DMS53 treated with DMSO at 0.1 percent for 48 hours (cell line): ENCODE results near the gene HOXB2.
"Not testable (repeated sequence)": the region's sequence is repeated elsewhere in the genome, so short reads cannot be mapped to it uniquely, and the experiment has no call there.

Experiments used
- DNase-seq: peaks from one replicate; lab custom pipeline; 2025; ENCODE audit not compliant: unreplicated experiment; lab: John Stamatoyannopoulos, UW

Gene HOXB2

DNA sequence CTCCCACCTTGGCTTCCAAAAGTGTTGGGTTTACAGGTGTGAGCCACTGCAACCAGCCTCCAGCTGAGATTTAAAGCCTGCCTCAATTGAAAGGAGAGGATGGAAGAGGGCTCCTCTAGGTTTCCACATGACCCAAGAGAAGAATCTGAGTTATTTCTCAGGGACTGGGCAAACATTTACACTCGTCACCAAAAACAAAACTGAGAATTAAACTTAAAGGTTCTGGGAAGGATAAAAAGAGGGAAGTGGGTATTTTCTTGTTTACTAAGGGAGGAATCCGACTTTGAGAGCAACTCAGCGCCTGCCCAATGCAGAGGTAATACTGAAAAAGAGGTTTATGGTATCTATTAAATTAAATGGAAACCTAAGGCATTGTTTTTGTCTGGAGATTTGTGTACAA lies 27.4 kb downstream of the HOXB2 start:
- no peak for DNase-seq

DNA sequence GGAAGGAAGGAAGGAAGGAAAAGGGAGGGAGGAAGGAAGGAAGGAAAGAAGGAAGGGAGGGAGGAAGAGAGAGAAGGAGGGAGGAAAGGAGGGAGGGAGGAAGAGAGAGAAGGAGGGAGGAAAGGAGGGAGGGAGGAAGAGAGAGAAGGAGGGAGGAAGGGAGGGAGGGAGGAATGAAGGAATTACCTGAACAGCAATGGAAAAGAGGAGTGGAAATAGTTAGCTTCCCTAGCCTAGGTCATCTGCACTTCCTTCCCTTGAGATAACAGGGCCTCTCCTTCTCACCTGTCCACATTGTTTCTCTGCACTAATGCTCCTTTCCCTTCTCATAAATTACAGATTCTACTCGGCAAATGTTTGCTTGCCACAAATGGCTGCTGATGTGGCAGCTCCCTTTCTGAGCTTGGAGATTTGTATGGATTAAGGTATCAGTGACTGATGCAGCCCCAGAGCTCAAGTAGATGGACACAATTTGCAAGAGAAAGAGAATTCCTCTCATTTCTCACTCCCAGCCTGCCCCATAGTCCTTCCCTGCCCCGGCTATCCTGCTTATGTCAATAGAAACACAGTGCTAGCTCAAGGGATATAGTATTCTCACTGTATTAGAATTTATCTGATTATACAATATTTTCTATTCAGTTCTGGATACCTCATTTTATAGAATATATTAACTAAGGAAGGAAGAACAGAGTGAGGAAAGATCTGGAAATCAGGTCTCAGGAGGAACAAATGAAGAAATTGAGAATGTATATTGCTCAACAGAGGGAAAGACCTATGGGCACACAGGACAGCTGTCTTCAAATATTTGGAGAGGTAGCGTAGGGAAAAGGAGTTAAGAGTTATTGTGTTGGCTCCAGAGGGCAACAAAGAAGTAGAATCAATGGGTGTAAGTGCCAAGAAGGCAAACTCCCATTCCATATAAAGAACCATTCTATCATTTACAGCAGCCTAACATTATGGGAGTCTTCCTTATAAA lies 28.7 kb downstream of the HOXB2 start:
- no peak for DNase-seq

DNA sequence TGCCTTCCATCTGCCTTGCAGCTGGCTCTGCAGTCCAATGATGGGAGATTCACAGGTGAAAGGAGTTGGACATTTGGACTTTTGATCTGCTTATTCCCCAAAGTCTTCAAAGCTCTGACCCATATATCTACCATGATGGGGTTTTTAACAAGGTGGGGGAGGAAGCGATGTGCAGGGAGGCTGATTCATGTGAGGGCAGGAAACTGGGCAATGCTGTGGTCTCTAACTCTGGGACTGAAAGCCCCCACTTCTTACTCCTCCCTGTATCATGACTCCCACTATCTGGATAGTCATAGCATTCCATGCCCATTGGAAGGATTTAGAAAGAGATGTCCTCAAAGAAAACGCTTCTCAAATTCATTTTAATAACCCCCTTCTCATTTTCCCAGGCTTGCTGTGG lies 30.4 kb downstream of the HOXB2 start:
- no peak for DNase-seq

DNA sequence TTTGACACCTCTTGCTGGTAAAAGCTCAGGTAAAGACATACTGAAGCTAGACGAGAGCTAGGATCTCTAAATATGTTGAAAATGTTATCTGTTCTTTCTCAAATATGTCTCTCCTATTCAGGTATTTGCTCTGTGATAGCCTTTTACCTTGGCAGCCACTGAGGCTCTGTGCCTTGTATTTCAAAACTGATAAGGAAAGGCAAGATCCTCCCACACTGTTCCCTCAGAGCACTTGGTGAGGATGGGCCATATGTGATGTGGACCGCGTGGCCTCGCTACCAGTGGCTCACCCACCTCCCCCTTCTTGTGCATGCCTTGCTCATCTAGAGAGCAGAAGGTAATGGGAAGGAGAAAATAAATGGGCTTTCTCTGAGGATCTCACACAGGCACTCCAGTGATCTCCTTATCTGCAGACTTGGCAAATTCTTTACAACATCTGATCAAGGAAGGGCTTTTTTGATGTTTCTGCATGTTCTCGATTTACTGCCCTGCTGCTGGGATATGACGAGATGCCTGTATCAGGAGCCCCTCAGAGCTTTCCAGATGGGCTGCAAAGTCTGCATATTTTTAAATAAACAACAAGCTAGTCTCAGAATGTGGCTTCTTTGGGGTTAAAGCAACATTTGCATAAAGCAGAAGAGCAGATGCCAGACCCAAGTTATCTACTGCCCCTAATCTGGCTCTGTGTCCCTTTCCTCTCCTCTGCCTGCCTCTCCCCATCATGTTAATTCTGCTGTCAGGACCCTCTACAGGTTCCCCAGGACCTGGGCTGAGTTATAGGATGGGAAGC lies 31.0 kb downstream of the HOXB2 start:
- DNase-seq: no peak

DNA sequence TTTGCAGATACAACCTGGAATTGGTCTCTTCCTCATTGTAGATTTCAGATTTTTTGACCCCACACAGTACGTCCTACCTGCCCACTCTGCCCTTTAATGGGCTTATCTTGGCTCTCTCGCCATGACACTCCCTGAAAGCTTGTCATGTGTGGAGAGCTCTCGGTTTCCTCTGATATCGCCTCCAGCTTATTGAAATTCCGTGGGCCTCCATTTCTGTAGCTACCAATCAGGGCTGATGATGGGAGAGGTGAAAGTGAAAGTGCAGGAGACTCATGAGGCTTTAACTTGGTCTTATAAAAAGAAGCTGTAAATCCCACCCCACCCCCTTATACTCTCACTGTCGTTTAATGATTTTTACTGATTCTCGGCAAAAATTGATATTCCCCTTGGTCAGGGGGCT lies 31.8 kb downstream of the HOXB2 start:
- no peak for DNase-seq

DNA sequence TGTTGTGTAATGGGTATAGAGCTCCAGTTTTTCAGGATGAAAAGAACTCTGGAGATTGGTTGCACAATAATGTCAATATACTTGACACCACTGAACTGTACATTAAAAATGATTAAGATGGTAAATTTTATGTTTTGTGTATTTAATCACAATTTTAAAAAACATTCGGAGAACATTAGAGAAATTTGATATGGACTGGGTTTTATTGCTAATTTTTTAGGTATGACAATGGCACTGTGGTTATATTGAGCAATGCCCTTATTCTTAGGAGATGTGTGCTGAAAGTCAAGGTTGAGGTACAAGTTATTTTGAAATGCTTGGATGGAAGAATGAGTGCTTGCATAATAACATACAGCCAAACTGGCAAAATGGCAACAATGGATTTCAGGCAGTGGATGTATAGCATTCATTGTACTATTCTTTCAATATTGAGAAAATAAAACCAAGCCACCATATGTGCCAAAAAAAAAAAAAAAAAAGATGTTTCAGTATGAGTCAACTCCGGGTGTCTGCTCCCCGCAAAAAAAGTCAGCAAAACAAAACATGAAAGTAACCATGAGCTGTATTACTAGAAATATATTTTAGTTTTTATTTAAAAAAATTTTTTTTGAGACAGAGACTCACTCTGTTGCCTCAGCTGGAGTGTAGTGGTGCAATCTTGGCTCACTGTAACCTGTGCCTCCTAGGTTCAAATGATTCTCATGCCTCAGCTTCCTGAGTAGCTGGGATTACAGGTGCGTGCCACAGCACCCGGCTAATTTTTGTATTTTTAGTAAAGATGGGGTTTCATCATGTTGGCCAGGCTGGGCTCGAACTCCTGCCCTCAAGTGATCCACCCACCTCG lies 33.9 kb downstream of the HOXB2 start:
- DNase-seq: peak; percentile 28

DNA sequence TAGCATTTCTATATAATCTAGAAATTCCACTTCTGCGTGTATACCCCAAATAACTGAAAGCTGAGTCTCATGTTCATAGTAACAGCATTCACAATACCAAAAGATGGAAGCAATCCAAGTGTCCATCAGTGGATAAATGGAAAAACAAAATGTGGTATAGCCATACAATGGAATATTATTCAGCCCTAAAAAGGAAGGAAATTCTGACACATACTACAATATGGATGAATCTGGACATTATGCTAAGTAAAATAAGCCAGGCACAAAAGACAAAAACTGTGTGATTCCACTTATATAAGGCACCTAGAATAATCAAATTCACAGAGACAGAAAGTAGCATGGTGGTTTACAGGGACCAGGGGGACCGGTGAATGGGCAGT lies 34.5 kb downstream of the HOXB2 start:
- no peak for DNase-seq

DNA sequence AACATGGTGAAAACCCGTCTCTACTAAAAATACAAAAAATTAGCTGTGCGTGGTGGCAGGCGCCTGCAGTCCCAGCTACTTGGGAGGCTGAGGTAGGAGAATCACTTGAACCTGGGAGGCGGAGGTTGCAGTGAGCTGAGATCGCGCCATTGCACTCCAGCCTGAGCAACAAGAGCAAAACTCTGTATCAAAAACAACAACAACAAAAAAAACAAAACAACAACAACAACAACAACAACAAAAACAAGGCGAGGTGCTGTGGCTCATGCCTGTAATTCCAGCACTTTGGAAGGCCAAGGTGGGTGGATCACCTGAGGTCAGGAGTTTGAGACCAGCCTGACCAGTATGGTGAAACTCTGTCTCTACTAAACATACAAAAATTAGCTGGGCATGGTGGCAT lies 35.2 kb downstream of the HOXB2 start:
- not testable (repeated sequence) for DNase-seq

DNA sequence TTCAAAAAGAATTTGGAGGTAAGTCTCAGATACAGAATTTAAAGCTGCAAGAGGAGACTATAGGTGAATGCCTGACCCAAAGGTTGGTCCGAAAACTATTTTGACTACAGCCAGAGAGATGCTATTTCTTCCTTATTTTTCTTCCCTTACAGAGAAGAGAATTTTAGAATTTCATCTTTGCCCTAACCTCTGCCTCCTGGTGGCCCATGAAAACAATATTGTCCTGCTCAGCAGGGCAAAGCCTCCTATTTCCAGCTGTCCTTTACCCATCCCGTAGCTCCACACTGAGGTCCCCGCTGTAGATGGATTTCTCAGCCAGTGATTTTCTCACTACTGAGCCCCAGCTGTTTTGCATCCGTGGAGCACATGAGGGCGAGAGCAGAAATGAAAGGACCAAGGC lies 38.7 kb downstream of the HOXB2 start:
- no peak for DNase-seq

DNA sequence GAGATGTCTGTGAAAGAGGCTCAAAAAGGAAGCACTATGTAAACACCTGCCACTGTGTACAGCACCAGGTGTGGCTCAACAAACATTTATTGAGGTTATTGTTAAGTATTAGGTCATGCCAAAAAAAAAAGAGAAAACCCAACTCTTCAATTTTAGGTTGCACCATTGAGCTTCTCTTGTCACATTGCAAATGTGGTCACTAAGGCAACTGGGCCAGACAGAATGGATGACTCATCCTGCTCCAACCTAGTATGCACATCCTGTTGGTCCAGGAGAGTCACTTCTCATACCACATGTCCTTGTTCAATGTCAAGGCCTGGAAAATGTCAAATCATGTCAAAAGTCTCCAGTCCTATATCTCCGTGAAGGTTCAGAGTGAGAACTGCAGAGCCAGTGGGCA lies 39.1 kb downstream of the HOXB2 start:
- peak; percentile 95 for DNase-seq

DNA sequence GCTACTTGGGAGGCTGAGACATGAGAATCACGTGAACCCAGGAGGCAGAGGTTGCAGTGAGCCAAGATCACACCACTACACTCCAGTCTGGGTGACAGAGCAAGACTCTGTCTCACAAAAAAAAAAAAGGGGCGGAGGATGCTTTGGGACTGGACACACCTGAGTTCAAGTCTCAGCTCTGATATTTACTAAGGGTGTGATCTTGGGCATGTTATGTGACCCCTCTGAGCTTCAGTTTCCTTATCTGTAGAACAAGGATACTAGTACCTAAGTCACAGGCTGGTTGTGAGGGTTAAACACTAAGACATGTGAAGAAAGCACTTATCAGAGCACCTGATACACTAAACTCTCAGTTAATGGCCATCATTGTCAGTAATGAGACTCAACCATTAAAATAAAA lies 40.0 kb downstream of the HOXB2 start:
- DNase-seq: no peak

DNA sequence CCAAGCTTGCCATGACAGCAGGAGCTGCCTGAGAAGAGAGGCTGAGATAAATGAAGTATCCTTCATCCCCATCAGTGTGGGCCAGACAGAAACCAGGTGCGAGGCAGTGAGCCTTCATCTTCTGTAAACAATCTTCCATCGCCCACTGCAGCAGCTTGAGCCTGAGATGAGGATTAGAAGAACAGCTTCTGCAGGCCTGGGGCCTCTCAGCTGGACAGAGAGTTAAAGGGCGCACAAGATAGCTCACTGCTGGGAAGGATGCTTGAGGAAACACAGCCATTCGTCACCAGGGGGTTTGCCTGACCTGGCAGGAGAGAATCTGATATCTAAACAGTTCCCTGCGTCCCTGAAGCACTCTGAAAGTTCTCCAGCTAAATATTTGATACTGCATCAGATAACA lies 41.2 kb downstream of the HOXB2 start:
- no peak for DNase-seq

DNA sequence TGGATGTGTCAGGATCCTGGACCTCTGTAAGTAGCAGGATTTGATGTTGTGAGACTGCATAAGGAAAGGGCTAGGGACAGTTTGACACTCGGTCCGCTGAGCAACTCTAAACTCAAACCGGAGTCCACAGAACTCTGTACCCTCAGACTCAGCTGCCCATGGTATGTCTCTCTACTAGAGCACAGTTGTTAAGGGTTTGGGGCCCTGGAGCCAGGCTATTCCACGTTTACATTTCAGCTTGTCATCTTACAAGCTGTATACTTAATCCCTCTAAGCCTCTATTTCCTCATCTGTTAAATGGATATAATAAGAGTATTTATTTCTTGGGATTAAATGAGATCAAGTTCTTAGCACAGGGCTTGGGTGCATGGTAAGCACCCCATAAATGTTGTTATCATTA lies 42.0 kb downstream of the HOXB2 start:
- no peak for DNase-seq

DNA sequence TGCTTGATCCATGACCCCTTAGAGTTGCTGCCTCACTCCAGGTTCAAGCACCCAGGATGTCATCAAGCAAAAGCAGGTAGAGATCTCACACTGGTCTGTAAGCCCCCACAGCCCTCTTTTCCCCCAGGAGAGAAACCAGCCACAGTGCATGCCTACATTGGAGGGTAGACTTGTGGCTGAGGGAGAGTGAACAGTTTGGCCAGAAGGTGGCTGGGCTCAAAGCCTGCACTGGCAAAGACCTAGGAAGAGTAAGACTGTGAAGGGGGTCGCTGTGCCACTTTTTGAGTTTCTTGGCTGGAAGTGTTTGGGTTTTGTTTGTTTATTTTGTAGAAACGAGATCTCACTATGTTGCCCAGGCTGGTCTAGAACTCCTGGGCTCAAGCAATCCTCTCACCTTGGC lies 42.6 kb downstream of the HOXB2 start:
- no peak for DNase-seq

DNA sequence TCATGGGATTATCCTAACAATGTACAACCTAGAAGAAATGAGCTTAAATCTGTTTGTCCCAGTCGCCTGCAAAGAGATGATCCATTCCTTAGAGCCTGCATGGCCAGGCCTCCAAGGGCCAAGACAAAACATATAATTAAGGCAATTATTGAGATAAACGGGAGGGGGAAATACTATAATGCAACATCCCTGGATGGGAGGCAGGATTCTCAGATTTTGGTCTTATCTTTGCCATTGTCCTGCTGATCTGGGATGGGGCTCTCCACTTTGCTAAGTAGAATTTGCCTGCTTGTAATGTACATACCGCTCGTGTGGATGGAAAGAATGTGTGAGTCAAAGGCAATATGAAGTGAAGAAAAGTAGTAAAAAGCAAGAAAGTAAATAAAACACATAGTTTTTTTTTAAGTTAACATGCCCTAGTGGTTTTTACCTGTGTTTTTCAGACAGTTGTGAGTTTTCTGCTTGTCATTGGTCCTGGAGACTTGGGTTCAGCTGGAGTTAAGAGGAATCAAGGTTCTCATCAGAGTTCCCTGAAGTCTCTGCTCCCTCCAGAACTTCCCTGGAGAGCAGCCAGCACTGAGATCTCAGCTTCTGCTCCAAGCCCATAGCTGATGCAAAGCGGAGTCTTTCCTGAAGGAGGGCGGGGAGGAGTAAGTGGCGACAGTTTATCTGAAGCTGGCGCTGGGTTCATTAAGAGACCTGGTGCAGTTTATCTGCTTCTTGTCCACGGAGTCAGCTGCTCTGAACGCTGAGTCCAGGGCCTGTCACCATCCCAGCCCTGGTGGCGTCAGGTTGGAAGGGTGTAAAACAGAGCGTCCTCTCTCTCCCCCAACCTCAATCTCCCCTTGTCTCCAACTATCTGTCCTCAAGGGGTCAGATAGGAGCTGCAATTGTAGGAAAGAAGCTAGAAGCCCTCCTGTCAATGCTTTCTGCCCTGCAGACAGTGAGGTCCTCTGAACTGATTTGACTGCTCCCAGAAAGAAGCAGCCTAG lies 44.2 kb downstream of the HOXB2 start:
- DNase-seq: no peak

DNA sequence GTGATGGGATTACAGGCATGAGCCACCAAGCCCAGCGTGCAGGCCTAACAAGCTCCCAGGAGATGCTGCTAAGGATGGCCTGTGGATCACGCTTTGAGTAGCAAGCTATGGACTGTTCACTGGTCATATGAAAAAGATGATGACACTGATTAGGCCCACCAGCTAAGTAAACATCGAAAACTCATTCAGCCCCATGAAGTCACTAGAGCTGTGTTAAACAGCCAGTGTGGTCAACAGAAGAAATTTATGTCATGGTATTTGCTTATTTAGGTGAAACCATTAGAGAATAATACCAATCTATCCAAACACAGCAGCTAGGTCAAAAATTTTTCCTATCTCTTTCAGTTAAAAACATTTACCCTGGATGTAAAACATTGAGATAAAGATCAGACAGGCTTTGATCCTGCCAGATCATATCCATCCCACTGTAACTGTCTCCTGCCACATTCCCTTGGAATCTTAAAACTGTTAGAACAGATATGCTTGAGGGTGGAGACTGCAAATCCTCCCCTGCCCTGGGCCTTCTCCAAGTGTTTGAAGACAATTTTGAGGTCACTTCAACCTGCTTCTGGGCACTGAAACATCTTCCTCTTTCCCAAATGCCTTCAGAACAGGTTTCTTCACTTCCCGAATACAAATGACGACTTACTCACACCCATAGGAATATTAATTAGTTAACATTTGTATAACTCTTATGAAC lies 45.0 kb downstream of the HOXB2 start:
- DNase-seq: no peak

DNA sequence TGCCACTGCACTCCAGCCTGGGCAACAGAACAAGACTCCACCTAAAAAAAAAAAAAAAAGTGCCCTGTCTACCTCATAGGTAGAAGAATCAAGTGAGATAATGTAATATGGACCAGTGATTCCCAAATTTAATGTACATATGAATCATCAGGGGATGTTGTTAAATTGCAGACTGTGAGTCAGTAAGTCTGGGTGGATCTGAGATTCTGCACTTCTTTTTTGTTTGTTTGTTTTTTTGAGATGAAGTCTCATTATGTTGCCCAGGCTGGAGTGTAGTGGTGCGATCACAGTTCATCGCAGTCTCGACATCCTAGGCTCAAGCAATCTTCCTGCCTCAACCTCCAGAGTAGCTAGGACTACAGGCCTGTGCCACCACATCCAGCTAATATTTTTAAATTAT lies 45.7 kb downstream of the HOXB2 start:
- DNase-seq: no peak

DNA sequence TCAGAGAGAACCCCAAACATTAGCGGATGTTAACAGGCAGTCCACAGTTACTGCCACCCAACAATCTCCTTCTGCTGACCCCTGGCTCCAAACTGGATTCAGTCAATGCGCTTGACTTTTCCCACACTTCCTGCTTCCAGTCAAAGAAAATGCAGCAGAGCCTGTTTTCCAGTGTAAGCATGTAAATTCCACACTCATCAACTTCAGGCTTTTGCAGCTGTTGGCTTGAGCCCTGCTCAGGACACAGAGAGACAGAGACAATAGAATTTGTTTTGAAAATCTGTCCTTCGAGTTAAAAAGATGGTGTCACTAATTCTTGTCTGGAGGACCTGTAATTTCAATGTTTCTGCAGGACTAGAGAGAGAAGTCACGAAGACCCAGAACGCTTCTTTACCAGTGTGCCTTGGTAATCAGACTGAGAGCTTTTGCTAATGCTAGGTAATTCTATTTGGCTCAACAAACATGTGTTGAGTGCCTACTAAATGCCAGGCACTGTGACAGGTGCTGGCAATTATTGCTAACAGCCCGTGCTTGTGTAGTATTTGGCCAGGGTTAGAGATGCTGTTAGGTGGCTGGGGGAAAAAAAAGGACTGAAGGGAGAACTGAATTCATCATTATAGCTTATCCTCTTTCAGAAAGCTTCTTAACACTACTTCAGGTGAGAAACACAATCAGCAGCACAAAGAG lies 46.6 kb downstream of the HOXB2 start:
- peak; percentile 31 for DNase-seq

DNA sequence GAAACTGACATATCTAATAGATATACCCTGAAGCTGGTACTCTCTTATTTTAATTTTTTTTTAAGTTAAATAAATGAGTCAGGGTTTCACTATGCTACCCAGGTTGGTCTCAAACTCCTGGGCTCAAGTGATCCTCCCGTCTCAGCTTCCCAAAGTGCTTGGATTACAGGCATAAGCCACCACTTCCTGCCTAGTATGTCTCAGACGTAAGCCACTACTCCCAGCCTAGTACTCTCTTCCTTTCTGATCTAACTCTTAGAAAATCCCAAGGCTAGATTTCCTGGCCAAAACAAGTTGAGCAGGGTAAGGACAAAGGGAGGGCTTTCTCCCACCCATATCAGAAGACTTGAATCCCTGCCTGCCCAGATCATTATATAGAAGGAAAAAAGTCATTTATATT lies 47.8 kb downstream of the HOXB2 start:
- no peak for DNase-seq
